IMR-90 (cell line): ENCODE measurements around the gene IL1RAPL1. TPM values are rescaled to one million over a fixed set of nuclear protein-coding genes. Genes with fewer than 3 reads are reported as not detected.

Experiments
- ATAC-seq: fragments of 200-7000 bp; cut with Tn5 transposase; 2 replicates; pipeline ENCODE4 v1.9.1; 2020; ENCODE audit warnings: low read depth, mild to moderate bottlenecking, moderate library complexity
- BruUV-seq: library from RNA; stranded (reverse); fragments of 400-500 nt; replicated peaks from 2 replicates; lab custom pipeline; 2021; lab: Mats Ljungman, UMichigan
- CTCF ChIA-PET: fragments of 300-600 bp; formaldehyde crosslinking; extraction: SDS; loops from one replicate; lab custom pipeline; 2021; ENCODE audit warnings: antibody characterized with exemption; lab: Yijun Ruan, JAX
- POLR2A ChIA-PET: fragments of 300-600 bp; sonication (Branson Sonifier 250); formaldehyde crosslinking; loops from one replicate; lab custom pipeline; 2022; ENCODE audit warnings: antibody characterized with exemption; ENCODE audit not compliant: unreplicated experiment; lab: Charles Lee
- DNase-seq: peaks from one replicate; pipeline ENCODE4 v3.0.0; 2013
- H2AFZ ChIP-seq: replicated peaks from 2 replicates; pipeline ENCODE3; 2013; ENCODE audit warnings: low read length, mild to moderate bottlenecking; ENCODE audit not compliant: poor library complexity
- H2AK5ac ChIP-seq: 2 replicates; pipeline ENCODE4 v1.6.1; 2013; ENCODE audit warnings: low read depth, low read length, inconsistent platforms
- H2AK9ac ChIP-seq: replicated peaks from 2 replicates; pipeline ENCODE3; 2013; ENCODE audit warnings: mild to moderate bottlenecking, low read depth, low read length, moderate library complexity; ENCODE audit not compliant: poor library complexity
- H2BK120ac ChIP-seq: 2 replicates; pipeline ENCODE4 v1.6.1; 2013; ENCODE audit warnings: low read depth, low read length, inconsistent platforms
- H2BK15ac ChIP-seq: 3 replicates; pipeline ENCODE4 v1.6.1; 2013; ENCODE audit warnings: low read depth, low read length, inconsistent platforms
- H2BK20ac ChIP-seq: 2 replicates; pipeline ENCODE4 v1.6.1; 2013; ENCODE audit warnings: low read depth, mild to moderate bottlenecking, inconsistent platforms, low read length, moderate library complexity
- H2BK5ac ChIP-seq: 2 replicates; pipeline ENCODE4 v1.6.1; 2013; ENCODE audit warnings: mild to moderate bottlenecking, low read depth, low read length, inconsistent platforms; ENCODE audit not compliant: poor library complexity, severe bottlenecking
- H3K14ac ChIP-seq: replicated peaks from 2 replicates; pipeline ENCODE4 v1.6.1; 2013; ENCODE audit warnings: low read depth, low read length, inconsistent platforms
- H3K18ac ChIP-seq: 2 replicates; pipeline ENCODE4 v1.6.1; 2013; ENCODE audit warnings: low read depth, low read length, control low read depth
- H3K23ac ChIP-seq: 2 replicates; pipeline ENCODE4 v1.6.1; 2013; ENCODE audit warnings: low read depth, low read length, inconsistent platforms
- H3K27ac ChIP-seq: 2 replicates; pipeline ENCODE4 v1.5.1; 2013; ENCODE audit warnings: mild to moderate bottlenecking, control low read depth, low read length; ENCODE audit not compliant: insufficient read depth
- H3K27me3 ChIP-seq: 2 replicates; pipeline ENCODE4 v1.6.1; 2013; ENCODE audit warnings: low read length; ENCODE audit not compliant: control insufficient read depth, insufficient read depth
- H3K36me3 ChIP-seq: 2 replicates; pipeline ENCODE4 v1.6.1; 2013; ENCODE audit warnings: low read length, mixed read lengths; ENCODE audit not compliant: control insufficient read depth, insufficient read depth
- H3K4ac ChIP-seq: 2 replicates; pipeline ENCODE4 v1.6.1; 2013; ENCODE audit warnings: low read depth, low read length, inconsistent platforms
- H3K4me1 ChIP-seq: 2 replicates; pipeline ENCODE4 v1.6.1; 2013; ENCODE audit warnings: low read length, mixed read lengths; ENCODE audit not compliant: control insufficient read depth, insufficient read depth
- H3K4me2 ChIP-seq: 2 replicates; pipeline ENCODE4 v1.6.1; 2013; ENCODE audit warnings: low read depth, mild to moderate bottlenecking, control low read depth, low read length, moderate library complexity
- H3K4me3 ChIP-seq: 2 replicates; pipeline ENCODE4 v1.5.1; 2013; ENCODE audit warnings: low read depth, mild to moderate bottlenecking, control low read depth, low read length, moderate library complexity; ENCODE audit not compliant: insufficient read depth
- H3K56ac ChIP-seq: 2 replicates; pipeline ENCODE4 v1.6.1; 2013; ENCODE audit warnings: low read length, inconsistent platforms; ENCODE audit not compliant: insufficient read depth; ENCODE audit errors: extremely low read depth
- H3K79me1 ChIP-seq, 2 experiments: 2 replicates each; pipeline ENCODE4 v1.6.1; 2013; ENCODE audit warnings: low read length in 2 of 2, inconsistent platforms in 1 of 2, low read depth in 1 of 2
- H3K9ac ChIP-seq: 2 replicates; pipeline ENCODE4 v1.6.1; 2013; ENCODE audit warnings: low read depth, low read length, control low read depth
- H3K9me1 ChIP-seq: 2 replicates; pipeline ENCODE4 v1.6.1; 2013; ENCODE audit warnings: low read length, inconsistent platforms; ENCODE audit not compliant: insufficient read depth
- H3K9me3 ChIP-seq: 2 replicates; pipeline ENCODE4 v1.6.1; 2013; ENCODE audit warnings: low read length; ENCODE audit not compliant: control insufficient read depth, insufficient read depth
- H4K20me1 ChIP-seq: 2 replicates; pipeline ENCODE4 v1.6.1; 2013; ENCODE audit warnings: low read length, inconsistent platforms; ENCODE audit not compliant: insufficient read depth
- H4K5ac ChIP-seq: 2 replicates; pipeline ENCODE4 v1.6.1; 2013; ENCODE audit warnings: mild to moderate bottlenecking, low read depth, low read length, control low read depth
- H4K8ac ChIP-seq, 2 experiments: 2 replicates each; pipeline ENCODE4 v1.6.1; 2013; ENCODE audit warnings: low read depth in 2 of 2, low read length in 2 of 2, control low read depth in 1 of 2, inconsistent platforms in 1 of 2
- H4K91ac ChIP-seq: 2 replicates; pipeline ENCODE4 v1.6.1; 2013; ENCODE audit warnings: low read depth, low read length, inconsistent platforms; ENCODE audit not compliant: insufficient read depth
- RCOR1 ChIP-seq: IDR thresholded peaks from 2 replicates; pipeline ENCODE4 v1.6.1; 2012; ENCODE audit warnings: mild to moderate bottlenecking, low read length, improper control_type of control experiment; ENCODE audit not compliant: insufficient replicate concordance
- WGBS, 2 experiments: methylation state at CpG; one replicate each; pipeline versions ENCODE4 v1.1.5 to v1.1.7; 2013; ENCODE audit warnings: missing lambda C conversion rate in 2 of 2; ENCODE audit not compliant: insufficient read length in 1 of 2; ENCODE audit errors: extremely low coverage in 2 of 2; 5-methylcytosine and 5-hydroxymethylcytosine counted together
- dilution Hi-C: fragments of 300-500 bp; cut with HindIII; formaldehyde crosslinking; loops from one replicate; pipeline ENCODE4 v1.14.3; 2018; ENCODE audit warnings: low sequenced_read_pairs; ENCODE audit not compliant: unreplicated experiment
- in situ Hi-C: fragments of 300-500 bp; cut with MboI; formaldehyde crosslinking; loops from 3 replicates; pipeline ENCODE4 v1.14.3; 2019; ENCODE audit warnings: low sequenced_read_pairs, inconsistent platforms, mixed read lengths
- intact Hi-C: fragments of 100-400 bp; cut with micrococcal nuclease; formaldehyde crosslinking; loops from 2 replicates; pipeline ENCODE4 v1.10.0; 2022
- polyA plus RNA-seq, 3 experiments: library from polyadenylated mRNA; depleted of rRNA; stranded (reverse); fragments of >200 nt; gene quantifications; 2 replicates each; pipeline ENCODE4 v1.2.3, GENCODE V29; 2012; ENCODE audit warnings: low replicate concordance in 1 of 3
- total RNA-seq: library from RNA; depleted of rRNA; stranded (reverse); fragments of >200 nt; gene quantifications from 2 replicates; pipeline ENCODE4 v1.2.3, GENCODE V29; 2012

Gene IL1RAPL1
- total and polyA plus RNA-seq, 2 of the 4 experiments (the other 2 are of a cell fraction) = 1.5 to 9.0 TPM

- in situ Hi-C loops = no loop called here
- Histone ChIP-seq H3K9me3 (no peaks in the 10 kb centered on the region), H3K4me3 (no peak overlapping the region), H4K91ac (no peak overlapping the region), H3K9me1 (no peaks in the 10 kb centered on the region), H3K14ac (no peak overlapping the region), H3K4ac (no peak overlapping the region), H3K4me1 (no peaks in the 10 kb centered on the region), H4K8ac (no peak overlapping the region), H3K4me2 (no peak overlapping the region), H2BK5ac (no peak overlapping the region), H3K36me3 (no peaks in the 10 kb centered on the region), H2BK120ac (no peak overlapping the region), H3K56ac (no peak overlapping the region), H3K9ac (no peak overlapping the region), H2AFZ (peak overlapping the region; percentile 58), H4K5ac (no peak overlapping the region), H3K79me1 (no peaks in the 10 kb centered on the region), H2BK20ac (no peak overlapping the region), H2AK5ac (no peak overlapping the region), H4K20me1 (no peaks in the 10 kb centered on the region), H3K27me3 (no peaks in the 10 kb centered on the region), H3K23ac (no peak overlapping the region), H2AK9ac (no peak overlapping the region), H3K18ac (no peak overlapping the region), H3K27ac (no peak overlapping the region), H2BK15ac (no peak overlapping the region)
- no CpG with 5 or more reads among the region's 1 CpG for WGBS, 2 experiments
- no peak for ATAC-seq
- intact Hi-C loops = no loop called here
- BruUV-seq = no TSS peak
- TF ChIP-seq RCOR1 = no peak
- no peak for DNase-seq
- ChIA-PET POLR2A (no interaction called here), CTCF (no interaction called here)
- dilution Hi-C loops = no loop called here
These were observed 479.3 kb downstream of the IL1RAPL1 start for GRCh38 chrX:29066516-29066915.
